HPDE6-E6E7 (cell line): Measurements from ENCODE around the gene PLXNA3.
A peak's percentile ranks its signal among the peaks of the same experiment; 100 is the strongest.
"Not testable (repeated sequence)": the region's sequence is repeated elsewhere in the genome, so short reads cannot be mapped to it uniquely, and the experiment has no call there.

ENCODE experiments used
- DNase-seq: peaks from one replicate; pipeline ENCODE4 v3.0.0; 2011; ENCODE audit warnings: missing footprints; ENCODE audit errors: extremely low spot score

The PLXNA3 gene

DNA sequence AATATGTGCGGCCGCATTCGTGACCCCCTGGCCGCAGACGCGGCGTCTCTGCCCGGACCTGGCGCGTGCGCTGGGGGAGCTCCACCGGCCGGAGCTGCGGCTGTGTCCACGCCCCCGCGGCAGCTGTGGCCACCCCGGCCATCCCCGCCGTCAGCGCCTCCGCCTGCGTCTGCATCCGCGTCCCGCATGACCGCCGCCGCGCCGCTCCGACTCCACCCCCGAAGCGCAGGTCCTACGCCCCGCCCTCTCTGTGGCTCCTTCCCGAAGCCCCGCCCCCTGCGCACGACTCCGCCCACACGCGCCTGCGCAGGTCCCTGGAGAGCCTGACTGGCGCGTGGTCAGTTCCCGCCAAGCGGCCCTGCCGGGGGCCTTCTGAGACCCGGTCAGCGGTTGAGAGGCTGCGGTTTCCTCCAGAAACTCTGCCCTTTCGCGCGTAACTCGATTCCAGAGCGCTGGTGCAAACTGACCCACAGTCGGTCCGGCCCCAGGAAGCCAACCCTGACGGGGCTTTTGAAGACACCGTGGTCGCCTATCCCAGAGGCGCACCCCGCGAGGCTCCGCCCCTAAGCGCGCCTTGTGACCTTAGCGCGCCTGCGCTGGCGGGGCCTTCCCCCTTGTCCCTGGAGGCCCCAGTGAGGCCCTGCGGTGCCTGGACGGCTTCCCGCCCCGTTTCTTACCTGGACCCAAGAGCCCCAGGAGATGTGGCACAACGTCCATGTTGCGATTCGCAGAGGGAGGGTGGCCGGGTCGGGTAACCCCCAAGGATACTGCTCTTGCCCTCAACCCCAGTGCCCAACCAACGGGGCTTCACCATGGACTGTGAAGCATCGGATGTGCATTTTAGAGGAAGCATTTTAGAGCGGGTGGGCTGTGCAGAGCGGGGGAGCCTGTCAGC is 20.9 kb downstream of the PLXNA3 start, which contains the start of gene LAGE3:
Gene LAGE3, minus strand, starts transcription at position 554 of the 895 bp plus-strand sequence. Its CDS starts 366 bp downstream, at position 188.
- DNase-seq: peak; percentile 95

DNA sequence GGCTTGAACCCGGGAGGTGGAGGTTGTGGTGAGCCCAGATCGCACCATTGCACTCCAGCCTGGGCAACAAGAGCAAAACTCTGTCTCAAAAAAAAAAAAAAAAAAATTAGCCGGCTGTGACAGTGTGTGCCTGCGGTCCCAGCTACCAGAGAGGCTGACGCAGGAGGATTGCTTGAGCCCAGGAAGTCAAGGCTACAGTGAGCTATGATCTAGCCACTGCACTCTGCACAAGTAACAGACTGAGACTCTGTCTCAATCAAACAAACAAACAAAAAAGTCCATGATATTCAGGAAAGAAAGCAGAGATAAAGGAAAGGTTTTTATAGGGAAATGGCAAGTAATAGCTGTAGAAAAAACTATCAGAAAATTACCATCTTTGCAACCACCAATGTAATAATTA is 23.1 kb downstream of the PLXNA3 start:
- DNase-seq: no peak

DNA sequence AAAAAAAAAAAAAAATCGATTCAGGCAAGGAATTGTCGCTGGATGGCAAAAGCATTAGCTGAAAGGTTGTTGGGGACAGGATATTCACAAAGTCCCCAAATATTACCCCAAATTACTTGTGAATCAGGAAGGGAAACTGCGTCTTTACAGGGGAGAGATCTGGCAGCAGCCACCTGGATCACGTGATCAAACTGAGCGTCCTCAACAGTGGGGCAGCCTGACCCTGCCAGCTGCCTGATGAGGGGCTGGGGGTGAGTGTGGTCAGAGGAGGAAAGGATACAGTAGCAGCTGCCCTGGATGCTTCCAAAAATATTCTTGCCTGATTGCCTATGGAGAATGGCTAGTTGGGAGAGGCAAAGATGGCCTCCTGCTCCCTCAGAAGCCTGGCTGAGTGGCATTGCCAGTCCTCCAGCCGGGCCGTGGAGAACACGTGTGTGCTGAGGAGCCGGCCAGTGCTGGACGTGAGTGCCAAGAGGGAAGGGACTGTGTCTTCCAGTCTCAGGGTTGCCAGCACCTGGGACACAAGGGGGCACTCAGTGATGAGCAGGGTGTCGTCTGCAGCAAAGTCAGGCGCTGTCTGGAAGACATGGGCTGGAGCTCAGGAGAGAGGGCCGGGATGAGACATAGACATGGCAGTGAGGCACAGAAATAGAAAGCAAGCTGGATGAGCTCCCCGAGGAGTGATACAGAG is 24.0 kb downstream of the PLXNA3 start:
- no peak for DNase-seq

DNA sequence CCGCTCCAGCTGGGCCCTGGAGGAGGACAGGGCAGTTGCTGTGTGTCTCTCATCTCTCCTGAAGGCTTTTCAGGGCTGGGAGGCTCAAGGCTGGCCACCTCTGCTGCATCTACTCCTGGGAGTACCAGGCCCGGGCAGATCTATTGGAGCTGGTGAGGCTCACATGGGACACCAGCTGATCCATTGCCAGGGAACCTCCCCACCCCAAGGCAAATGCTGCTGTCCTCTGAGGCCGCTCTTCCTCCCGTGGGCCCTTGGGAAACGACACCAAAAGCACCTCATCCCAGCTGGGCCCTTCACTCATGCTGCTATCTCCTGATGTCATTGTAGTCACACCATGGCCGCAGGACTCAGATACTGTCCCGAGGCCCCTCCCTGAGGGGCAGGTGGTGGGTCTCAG is 24.7 kb downstream of the PLXNA3 start:
- no peak for DNase-seq

DNA sequence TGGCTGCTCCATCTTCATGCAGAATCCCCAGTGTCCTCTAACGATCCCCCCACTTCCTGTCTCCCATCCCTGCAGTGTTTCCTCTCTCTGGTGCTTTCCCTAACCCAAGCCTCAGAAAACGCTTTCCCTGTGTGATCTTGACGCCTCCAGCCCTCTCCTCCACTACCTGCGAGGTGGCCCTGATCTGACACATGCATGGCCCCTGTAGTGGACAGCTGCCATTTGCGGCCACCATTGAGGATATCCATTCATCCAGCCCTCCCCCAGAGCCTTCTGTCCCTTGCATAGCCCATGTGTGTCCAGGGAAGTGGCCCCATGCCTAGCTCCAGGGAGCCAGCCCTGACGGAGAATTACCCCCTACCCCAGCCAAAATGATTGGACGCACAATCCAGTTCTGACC is 25.2 kb downstream of the PLXNA3 start:
- no peak for DNase-seq

DNA sequence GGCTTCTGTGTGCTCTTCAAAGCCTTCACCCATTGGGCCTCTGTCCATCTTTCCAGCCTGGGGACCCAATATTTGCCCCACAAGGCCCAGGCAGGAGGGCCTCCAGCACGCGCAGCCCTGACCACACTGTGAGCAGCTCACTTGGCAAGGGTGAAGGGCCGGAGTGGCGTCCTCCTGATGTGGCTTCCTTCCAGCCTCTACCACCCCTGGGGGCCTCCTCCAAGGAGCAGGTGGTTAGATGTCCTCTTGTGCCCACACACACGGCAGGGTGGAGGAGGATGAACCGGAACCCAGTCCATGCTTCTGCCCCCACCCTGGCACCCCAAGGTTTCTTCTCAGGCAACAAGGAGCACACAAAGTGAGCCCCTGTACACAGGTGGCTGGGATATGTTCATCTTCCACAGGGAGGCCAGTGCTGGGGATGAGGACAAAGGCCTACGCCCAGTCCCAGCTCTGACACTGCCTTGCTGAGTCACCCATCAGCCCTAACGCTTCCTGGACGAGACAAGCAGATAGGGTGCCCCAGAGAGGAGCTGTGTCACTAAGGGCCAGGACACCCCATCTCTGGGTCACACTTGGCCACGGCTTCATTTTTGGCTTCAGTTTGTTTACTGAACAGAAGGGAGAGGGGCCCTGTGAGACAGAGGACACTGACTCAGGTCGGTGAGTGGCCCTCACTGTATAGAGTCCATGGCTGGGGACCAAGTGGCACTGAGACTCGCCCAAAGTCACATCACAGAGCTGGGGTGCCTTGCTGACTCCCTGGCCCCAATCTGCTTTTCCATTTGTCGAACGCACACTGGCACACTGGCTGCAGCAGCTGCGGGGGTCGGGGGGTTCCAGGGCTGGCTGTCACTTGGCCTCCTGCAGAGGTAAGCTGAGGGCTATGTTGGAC is 26.4 kb downstream of the PLXNA3 start:
- peak; percentile 46 for DNase-seq

DNA sequence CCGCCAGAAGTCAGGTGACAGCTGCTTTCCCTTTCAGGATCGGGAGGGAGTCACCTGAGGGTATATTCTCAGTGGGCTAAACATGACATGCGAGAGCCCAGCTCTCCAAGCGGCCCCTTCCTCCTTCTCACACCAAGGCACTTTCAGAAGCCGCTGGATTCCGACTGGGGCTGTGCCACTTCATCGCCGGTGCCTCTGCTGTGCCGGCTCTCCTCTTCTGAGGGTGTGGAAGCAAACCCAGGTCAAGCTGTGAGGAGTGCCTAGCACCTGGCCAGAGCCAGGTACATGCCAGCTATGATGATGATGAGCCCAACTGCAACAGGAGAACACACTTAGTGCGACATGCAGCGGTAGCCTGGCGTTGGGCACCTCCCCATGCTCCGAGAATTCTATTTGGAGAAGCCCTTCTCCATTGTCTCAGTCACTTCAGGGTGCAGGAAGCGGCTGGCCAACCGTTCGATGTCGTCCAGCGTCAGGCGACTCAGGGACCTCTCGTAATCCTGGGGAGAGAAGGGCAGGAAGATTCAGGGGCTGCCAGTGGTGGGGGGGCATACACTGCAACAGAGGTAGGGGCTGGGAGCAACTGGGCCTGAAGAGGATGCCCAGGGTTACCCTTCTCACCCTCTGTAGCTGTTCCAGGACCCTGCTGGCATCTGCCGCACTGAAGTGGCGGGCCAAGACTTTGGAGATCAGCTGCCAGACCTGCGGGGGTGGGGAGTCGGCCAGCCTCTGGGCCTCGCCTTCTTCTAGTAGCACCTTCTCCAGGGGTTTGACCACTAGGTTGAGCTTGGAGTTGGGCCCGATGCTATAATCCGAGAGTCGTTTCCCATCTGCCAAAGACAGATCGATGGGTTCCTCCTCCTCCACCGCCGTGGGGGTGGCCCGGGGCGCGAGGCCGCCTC is 27.3 kb downstream of the PLXNA3 start:
- DNase-seq: no peak

DNA sequence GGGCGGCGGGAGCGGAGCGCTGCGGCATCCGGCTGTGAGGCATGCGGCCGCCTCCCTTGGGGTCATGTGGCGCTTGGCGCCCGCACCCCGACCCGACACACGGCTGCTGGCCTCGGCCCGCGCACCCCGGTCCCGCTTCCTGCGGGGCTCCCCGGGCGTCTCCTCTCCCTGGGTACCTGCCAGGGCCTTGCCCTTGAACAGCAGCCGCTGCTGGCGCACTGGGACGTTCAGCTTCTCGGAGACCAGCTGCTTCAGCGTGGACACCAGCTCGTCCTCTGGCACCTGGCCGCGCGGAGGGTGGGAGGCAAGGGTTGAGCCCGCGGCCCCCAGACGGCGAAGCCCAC is 27.9 kb downstream of the PLXNA3 start:
- DNase-seq: no peak

DNA sequence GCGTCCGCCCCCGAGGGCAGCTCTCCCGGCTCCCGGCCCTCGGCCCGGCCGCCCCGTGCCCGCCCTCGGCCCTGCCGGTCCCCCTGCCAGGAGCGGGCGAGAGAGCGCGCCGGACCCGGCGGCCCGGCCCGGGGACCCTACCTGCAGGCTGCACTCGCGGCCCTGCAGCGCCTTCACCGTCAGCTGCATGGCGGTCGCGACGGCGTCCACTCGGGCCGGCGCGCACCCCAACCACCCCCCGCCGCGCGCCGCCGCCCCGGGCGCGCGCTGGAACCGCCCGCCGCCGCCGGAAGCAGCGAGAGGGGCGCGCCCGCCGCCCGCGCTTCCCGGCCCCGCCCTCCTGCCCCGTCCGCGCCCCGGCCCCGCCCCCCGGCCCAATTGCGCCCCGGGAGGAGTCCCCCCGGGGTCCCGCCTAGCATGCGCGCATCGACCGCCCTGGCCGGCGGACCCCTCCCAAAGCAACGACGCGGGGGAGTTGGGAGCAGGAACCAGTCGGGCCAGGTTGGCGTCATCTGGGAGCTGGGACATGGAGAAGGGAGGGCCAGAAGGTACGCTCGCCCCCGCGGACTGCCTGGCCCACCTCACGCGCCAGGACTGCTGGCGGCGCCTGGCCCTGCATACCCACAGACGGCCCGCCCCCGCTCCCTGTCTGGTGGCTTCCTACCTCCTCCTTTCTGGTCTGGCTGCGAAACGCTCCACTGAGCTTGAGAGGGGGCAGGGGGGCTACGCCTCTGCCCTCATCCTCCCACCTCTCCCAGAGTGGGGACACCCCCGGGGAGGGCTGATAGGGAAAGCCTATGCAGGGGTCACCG is 28.5 kb downstream of the PLXNA3 start, which contains the start of gene UBL4A:
Gene UBL4A, minus strand, starts transcription at position 220 of the 812 bp plus-strand sequence. Its CDS starts 31 bp downstream, at position 189.
- peak; percentile 45 for DNase-seq

DNA sequence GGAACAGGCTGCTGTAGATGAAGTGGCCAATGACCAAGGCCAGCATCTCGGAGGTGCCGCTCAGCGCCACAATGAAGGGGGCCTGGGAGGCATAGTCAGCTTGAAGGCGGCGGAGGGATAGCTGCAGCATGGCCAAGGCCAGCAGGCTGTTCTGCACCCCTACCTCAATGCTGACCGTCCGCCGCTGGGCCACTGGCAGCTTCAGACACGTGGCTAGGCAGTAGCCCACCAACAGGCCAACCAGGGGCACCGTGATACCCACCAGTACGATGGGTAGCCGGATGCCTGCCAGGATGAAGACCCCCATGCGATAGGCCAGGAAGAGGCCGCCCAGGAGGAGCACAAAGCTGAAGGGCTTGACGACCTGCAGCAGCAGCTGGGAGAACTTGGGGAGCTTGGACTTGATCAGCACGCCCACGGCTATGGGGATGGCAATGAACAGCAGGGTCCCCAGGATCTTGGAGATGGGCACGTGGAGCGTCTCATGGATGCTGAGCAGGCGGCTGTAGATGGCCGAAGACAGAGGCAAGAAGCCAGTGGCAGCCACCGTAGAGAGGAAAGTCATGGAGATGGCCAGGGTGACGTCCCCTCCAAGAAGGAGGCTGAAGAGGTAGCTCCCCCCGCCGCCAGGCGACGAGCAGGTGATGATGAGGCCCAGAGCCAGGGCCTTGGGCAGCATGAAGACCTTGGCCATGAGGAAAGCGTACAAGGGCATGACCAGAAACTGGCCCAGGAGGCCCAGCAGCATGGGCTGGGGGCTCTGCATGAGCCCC is 29.6 kb downstream of the PLXNA3 start:
- no peak for DNase-seq

DNA sequence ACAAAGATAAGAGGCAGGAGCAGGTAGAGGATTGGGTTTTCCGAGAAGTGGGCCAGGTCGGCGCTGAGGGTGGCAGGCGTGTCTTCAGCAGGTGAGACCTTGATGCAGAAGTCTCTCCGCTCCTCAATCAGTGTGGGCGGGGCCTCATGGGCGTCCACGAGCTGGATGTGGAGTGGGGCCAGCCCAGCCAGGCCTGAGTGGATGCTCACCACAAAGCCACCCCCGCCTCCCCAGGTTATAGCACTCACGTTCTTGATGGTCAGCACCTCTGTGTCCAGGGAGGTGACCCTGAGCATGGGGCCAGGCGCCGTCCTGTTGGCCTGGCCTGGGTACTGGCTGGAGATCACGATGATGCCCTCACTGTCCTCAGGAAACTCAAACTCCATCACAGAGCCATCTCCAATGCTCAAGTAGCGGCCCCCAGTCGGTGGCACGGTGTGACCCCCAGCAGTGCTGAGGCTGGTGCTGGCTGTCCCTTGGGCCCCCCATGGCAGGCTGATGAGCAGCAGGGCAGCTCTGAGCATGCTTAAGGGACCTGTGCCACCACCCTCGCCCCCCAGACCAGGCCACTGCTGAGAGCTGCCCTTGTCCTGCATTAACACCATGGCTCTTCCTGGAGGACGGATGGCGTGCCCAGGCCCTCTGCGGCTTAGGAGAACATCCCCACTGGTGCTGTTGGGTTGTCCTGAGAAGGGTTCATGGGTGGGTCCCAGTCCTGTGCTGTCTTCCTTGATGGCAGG is 30.4 kb downstream of the PLXNA3 start:
- DNase-seq: no peak

DNA sequence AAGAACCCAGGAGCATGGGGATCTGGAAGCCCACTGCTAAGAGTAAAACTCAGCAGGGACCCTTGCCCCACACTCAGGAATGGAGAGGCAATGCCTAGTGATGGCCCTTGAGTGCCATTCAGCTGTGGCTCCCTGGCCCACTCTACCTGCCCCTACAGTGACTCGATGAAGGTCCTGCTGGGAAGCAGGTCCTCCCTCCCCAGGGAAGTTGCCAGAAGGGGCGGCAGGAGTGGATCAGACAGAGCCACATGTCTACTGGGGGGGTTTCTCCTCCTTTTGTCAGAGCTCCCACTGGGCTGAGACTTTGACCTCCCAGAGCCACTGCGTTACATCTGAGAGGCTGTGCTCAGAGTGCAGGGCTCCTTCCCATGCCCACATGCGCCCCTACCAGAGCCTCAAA is 31.1 kb downstream of the PLXNA3 start:
- DNase-seq: no peak

DNA sequence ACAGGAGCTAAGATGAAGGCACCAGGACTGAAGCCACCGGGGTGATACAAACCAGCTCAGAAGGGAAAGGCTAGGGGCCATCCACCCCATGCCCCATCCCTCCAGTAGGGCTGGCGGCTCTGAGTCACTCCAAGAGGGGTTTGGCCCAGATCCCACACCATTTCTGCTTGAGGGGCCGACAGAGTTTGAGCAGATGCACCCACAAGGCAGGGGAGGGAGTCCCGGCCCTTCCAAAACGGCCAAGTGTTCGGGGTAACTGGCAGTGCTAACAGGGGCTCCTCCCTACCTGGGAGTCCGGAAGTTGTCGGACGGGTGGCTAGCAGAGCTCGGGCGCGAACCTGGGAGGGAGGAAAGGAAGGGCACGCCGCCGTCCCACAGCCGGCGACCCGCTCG is 31.9 kb downstream of the PLXNA3 start:
- DNase-seq: peak; percentile 35

DNA sequence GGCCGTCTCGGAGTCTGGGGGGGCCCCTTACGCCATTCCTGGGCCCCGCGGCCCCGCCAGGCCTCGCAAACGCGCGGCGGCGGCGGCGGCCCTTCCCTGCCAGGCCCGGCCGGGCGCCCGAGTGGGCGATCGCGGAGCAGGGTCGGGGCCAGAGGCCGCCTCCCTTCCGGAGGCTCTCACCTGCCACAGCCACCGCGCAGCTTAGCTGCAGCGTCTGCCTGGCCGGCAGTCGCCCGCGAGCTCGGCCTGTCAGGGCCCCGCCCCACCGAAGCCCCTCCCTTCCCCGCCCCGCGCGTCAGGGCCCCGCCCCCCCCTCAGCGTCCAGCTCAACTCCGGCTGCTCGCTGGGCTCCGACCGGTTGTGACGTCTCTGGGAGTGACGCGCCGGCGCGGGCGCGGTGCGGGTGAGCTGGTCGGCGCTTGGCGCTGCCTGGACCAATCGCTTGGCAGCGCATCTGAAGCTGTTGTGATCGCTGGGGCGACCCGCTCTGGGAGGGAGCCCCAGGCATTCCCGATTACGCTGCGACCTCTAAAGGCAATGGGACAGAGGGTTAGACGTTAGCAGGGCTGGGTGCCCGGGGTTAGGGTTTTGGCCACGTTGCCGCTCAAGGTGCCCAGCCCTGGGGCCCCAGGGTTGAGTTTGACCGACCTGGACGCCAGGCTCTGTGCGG is 32.5 kb downstream of the PLXNA3 start, which contains the start of gene SLC10A3:
Gene SLC10A3, minus strand, starts transcription at position 216 of the 670 bp plus-strand sequence. CDS start 1,689 bp downstream, outside the sequence.
- peak; percentile 98 for DNase-seq

DNA sequence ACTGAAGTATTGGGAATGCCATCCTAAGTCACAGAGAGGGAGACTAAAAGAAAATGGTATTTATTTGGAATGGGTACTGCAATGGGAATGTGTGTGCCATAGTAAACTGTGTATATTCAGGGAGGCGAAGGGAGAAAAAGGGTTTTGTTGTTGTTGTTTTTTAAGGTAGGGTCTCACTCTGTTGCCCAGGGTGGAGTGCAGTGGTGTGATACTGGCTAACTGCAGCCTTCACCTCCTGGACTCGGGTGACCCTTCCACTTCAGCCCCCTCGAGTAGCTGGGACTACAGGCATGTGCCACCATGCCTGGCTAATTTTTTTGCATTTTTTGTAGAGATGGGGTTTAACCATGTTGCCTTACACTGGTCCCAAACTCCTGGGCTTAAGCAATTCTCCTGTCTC is 36.6 kb downstream of the PLXNA3 start:
- DNase-seq: no peak

DNA sequence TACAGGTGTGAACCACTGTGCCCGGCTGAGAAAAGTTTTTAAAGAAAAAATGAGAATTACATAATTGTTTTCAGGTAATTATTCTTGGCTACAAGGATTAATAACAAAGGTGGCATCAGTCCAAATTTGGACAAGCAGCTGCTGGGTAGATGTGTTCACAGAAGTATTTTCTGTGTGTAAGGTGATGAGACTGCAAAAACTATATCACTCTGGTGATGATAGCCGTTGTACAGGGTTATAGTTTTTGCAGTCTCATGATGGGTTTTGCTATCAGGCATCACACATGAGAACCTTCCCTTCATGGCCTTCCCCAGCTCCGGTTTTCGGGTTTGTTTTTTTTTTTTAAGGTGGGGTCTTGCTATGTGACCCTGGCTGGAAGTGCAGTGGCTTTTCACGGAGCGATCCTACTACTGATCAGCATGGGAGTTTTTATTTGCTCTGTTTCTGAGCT is 37.4 kb downstream of the PLXNA3 start:
- DNase-seq: no peak

DNA sequence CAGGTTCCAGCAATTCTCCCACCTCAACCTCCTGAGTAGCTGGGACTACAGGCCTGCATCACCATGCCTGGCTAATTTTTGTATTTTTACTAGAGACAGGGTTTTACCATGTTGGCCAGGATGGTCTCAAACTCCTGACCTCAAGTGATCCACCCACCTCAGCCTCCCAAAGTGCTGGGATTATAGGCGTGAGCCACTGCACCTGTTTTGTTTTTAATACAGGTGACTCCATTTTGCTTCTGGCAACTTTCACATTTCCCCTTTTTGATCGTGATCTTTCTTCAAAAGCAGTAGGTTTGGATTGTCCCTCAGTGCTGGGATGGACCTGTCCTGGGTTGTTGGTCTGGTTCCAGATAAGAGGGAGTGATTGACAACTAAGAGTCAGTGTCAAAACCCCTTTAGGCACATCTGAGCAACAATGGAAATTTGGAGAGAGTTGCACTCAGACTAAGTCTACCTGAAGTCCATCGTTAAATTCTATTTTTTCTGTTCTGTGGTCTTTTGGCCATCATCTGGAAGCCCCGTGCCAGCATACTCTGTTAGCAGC is 38.6 kb downstream of the PLXNA3 start:
- not testable (repeated sequence) for DNase-seq
